ENCODE measurements around the gene CERS6. TPM values are rescaled to one million over a fixed set of nuclear protein-coding genes. Genes with fewer than 3 reads are reported as not detected.

CERS6 gene
- total and polyA plus RNA-seq, 2 of the 8 experiments (the other 6 are each of a cell fraction or from before 2014, with no cell fraction given): 6.8 to 28.2 TPM

DNA sequence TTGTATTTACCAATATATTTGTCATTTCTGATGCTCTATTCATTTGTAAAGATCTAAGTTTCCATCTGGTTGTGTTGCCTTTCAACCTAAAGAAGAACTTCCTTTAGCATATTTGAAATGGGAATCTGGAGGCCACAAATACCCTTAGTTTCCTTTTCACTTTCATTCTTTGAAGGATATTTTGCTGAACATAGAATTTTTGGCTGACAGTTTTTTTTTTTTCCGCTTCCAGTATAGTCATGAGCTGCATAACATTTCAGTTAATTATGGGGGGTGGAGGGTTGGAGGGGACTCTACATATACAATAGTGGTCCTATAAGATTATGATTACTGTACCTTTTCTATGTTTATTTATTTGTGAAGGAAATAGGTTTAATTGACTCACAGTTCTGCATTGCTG lies 83.9 kb downstream of the CERS6 start:
- no peak for DNase-seq (ENCODE audit: low read depth in 1 of 2, low spot score in 2 of 2)
- Histone ChIP-seq H2AFZ (ENCODE audit: low read length) (no peak overlapping the region), H2BK15ac (ENCODE audit: low read length) (no peak overlapping the region), H3K27me3 (replicated peaks in 1 of 4; ENCODE audit: control insufficient read depth in 3 of 4, extremely low read depth in 1 of 4, insufficient read depth in 3 of 4, low read length in 3 of 4) (no peaks in the 10 kb centered on the region), H3K27ac (ENCODE audit: low read depth, low read length) (no peak overlapping the region), H3K9me3 (ENCODE audit: insufficient read depth in 2 of 2, low read depth in 1 of 2, low read length in 1 of 2) (peaks cover 0 to 3% of the 10 kb centered on the region in 2 experiments; a peak in 1 of 4 replicates), H3K56ac (replicated peaks; ENCODE audit: insufficient read length, low read depth, low read length) (no peak overlapping the region), H3K4me2 (ENCODE audit: insufficient read depth in 1 of 2, low read depth in 2 of 2, low read length in 2 of 2) (no peak overlapping the region), H3K18ac (ENCODE audit: extremely low read depth, low read length) (no peak overlapping the region), H4K20me1 (replicated peaks in 1 of 2; ENCODE audit: control insufficient read depth in 1 of 2, insufficient read depth in 2 of 2, low read length in 2 of 2) (peaks cover 0 to 2% of the 10 kb centered on the region in 2 experiments), H3K4me3 (ENCODE audit: extremely low read depth in 1 of 4, insufficient read depth in 2 of 4, low read depth in 3 of 4, low read length in 4 of 4) (no peak overlapping the region), H3K23ac (ENCODE audit: insufficient read length) (no peak overlapping the region), H3K79me2 (ENCODE audit: control insufficient read depth in 1 of 2, insufficient read depth in 2 of 2, low read length in 2 of 2) (peaks cover 0 to 91% of the 10 kb centered on the region in 2 experiments; a peak in 2 of 4 replicates), H3K4ac (replicated peaks; ENCODE audit: insufficient read length, low read depth, low read length) (no peak overlapping the region), H3K36me3 (ENCODE audit: control insufficient read depth in 2 of 4, insufficient read depth in 4 of 4, low read length in 3 of 4) (0 out of 8 replicates have a peak, but pooled peaks cover 0 to 3% (median 0%) of the 10 kb centered on the region in 4 experiments), H3K9ac (replicated peaks in 1 of 4; ENCODE audit: extremely low read depth in 1 of 4, low read depth in 3 of 4, low read length in 3 of 4) (no peak overlapping the region), H2BK20ac (ENCODE audit: low read length) (no peak overlapping the region), H3K23me2 (ENCODE audit: low read depth, low read length) (no peaks in the 10 kb centered on the region), H3K4me1 (replicated peaks in 1 of 4; ENCODE audit: control insufficient read depth in 3 of 4, insufficient read depth in 4 of 4, low read length in 3 of 4) (peaks cover 0 to 7% (median 2%) of the 10 kb centered on the region in 4 experiments; a peak in 4 of 7 replicates), H4K5ac (ENCODE audit: insufficient read length, low read depth, low read length) (no peak overlapping the region), H2AK5ac (ENCODE audit: low read depth, low read length) (no peak overlapping the region), H3K14ac (ENCODE audit: insufficient read length) (no peak overlapping the region), H3K79me1 (ENCODE audit: low read depth, low read length) (peaks cover 4% of the 10 kb centered on the region), H4K8ac (ENCODE audit: extremely low read depth, insufficient read depth, low read length) (no peak overlapping the region), H2BK120ac (replicated peaks; ENCODE audit: low read depth, low read length) (no peak overlapping the region), H2BK12ac (ENCODE audit: low read depth, low read length) (no peak overlapping the region), H2BK5ac (ENCODE audit: low read depth, low read length) (no peak overlapping the region), H4K91ac (replicated peaks; ENCODE audit: insufficient read length, low read length) (no peak overlapping the region)
- POLR2A ChIA-PET (ENCODE audit: partially characterized antibody): no interaction called here
- FAIRE-seq: no peak
- 100% methylated on average over 1 of the region's 1 CpG; no CpG with 5 or more reads in 1 of the 2 experiments for WGBS, 2 experiments (ENCODE audit: extremely low coverage in 1 of 2, insufficient coverage in 1 of 2, insufficient read length in 1 of 2, insufficient replicate concordance in 2 of 2, low coverage in 1 of 2, low lambda C conversion rate in 2 of 2, missing lambda C conversion rate in 1 of 2)
- CTCF ChIA-PET (ENCODE audit: partially characterized antibody): no interaction called here
